ENCODE data around the gene KCNH1. TPM values are rescaled to one million over a fixed set of nuclear protein-coding genes. Genes with fewer than 3 reads are reported as not detected.

KCNH1 gene
- total and polyA plus RNA-seq, 2 experiments from 2014 or later = 0.71 to 1.8 TPM

- H3K4me1 ChIP-seq (ENCODE audit: insufficient read depth) = no peaks in the 10 kb centered on the region
- no peaks in the 10 kb centered on the region for H3K27me3 ChIP-seq (replicated peaks; ENCODE audit: insufficient read depth)
- no peak overlapping the region for H3K9ac ChIP-seq
- H3K27ac ChIP-seq = no peak overlapping the region
- WGBS, 2 experiments (ENCODE audit: low coverage in 1 of 2, low lambda C conversion rate in 2 of 2, missing lambda C conversion rate in 2 of 2) = 47 to 55% methylated on average over 3 of the region's 3 CpGs
- H2AFZ ChIP-seq = no peak overlapping the region
- no peak overlapping the region for H3K4me2 ChIP-seq (ENCODE audit: unreplicated experiment)
- no peak overlapping the region for H3K4me3 ChIP-seq
- no peaks in the 10 kb centered on the region for H3K36me3 ChIP-seq (ENCODE audit: low read depth)
- H3F3A ChIP-seq (ENCODE audit: insufficient read depth) = no peaks in the 10 kb centered on the region
- DNase-seq = no peak
- in situ Hi-C loops (cut with MboI) = no loop called here
- H3K79me2 ChIP-seq (ENCODE audit: insufficient read depth) = no peaks in the 10 kb centered on the region
- no peaks in the 10 kb centered on the region for H3K9me3 ChIP-seq (ENCODE audit: low read depth)
- H4K20me1 ChIP-seq (ENCODE audit: insufficient read depth) = no peaks in the 10 kb centered on the region
- no peaks in the 10 kb centered on the region for H3K9me2 ChIP-seq (ENCODE audit: insufficient read depth)
- TF ChIP-seq EZH2 (IDR thresholded peaks at IDR 0.05; ENCODE audit: insufficient read depth, poor library complexity, severe bottlenecking) = no peak
- no peak for TF ChIP-seq EZH2phosphoT487 (IDR thresholded peaks at IDR 0.05; ENCODE audit: insufficient read depth, low read depth)
Observed at GRCh38 chr1:210678306-210678705, 455.6 kb downstream of the KCNH1 start.

DNA sequence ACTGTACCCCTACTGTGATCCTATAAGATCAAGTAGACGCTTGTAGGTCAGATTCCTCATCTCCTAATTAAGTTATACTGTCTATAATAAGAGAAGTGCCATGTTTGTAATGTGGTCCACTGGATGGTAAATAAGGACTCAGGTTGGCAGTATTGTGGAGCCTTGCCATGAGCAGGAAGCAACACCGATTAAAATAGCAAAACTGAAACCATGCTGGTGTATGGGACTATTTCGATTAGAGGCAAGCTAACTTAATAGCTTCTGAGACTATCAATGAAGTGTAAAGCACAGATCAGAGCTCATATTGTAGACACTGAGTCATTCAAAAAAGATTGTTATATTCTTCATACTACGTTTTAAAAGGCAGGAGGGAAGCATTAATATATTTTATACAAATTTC lies 456.4 kb downstream of the KCNH1 start:
- H3K27ac ChIP-seq = no peak overlapping the region
- 21 to 23% methylated on average over 4 of the region's 4 CpGs for WGBS, 2 experiments (ENCODE audit: low coverage in 1 of 2, low lambda C conversion rate in 2 of 2, missing lambda C conversion rate in 2 of 2)
- no peaks in the 10 kb centered on the region for H3K79me2 ChIP-seq (ENCODE audit: insufficient read depth)
- no peaks in the 10 kb centered on the region for H3F3A ChIP-seq (ENCODE audit: insufficient read depth)
- no peak overlapping the region for H3K9ac ChIP-seq
- DNase-seq = no peak
- H3K9me3 ChIP-seq (ENCODE audit: low read depth) = no peaks in the 10 kb centered on the region
- H3K4me1 ChIP-seq (ENCODE audit: insufficient read depth) = no peaks in the 10 kb centered on the region
- no peak overlapping the region for H3K4me3 ChIP-seq
- H3K9me2 ChIP-seq (ENCODE audit: insufficient read depth) = no peaks in the 10 kb centered on the region
- TF ChIP-seq EZH2phosphoT487 (IDR thresholded peaks at IDR 0.05; ENCODE audit: insufficient read depth, low read depth) = no peak
- no peak for TF ChIP-seq EZH2 (IDR thresholded peaks at IDR 0.05; ENCODE audit: insufficient read depth, poor library complexity, severe bottlenecking)
- no peak overlapping the region for H3K4me2 ChIP-seq (ENCODE audit: unreplicated experiment)
- H3K27me3 ChIP-seq (replicated peaks; ENCODE audit: insufficient read depth) = no peaks in the 10 kb centered on the region
- no peak overlapping the region for H2AFZ ChIP-seq
- H3K36me3 ChIP-seq (ENCODE audit: low read depth) = no peaks in the 10 kb centered on the region
- no peaks in the 10 kb centered on the region for H4K20me1 ChIP-seq (ENCODE audit: insufficient read depth)
- in situ Hi-C loops (cut with MboI) = no loop called here

GRCh38 chr1:210676539-210676938 lies 457.4 kb downstream of the KCNH1 start:
- Histone ChIP-seq H2AFZ (no peak overlapping the region), H4K20me1 (ENCODE audit: insufficient read depth) (no peaks in the 10 kb centered on the region), H3F3A (ENCODE audit: insufficient read depth) (no peaks in the 10 kb centered on the region), H3K4me3 (no peak overlapping the region), H3K79me2 (ENCODE audit: insufficient read depth) (no peaks in the 10 kb centered on the region), H3K9me3 (ENCODE audit: low read depth) (no peaks in the 10 kb centered on the region), H3K27ac (no peak overlapping the region), H3K27me3 (replicated peaks; ENCODE audit: insufficient read depth) (no peaks in the 10 kb centered on the region), H3K9ac (no peak overlapping the region), H3K36me3 (ENCODE audit: low read depth) (no peaks in the 10 kb centered on the region), H3K4me1 (ENCODE audit: insufficient read depth) (no peaks in the 10 kb centered on the region), H3K4me2 (ENCODE audit: unreplicated experiment) (no peak overlapping the region), H3K9me2 (ENCODE audit: insufficient read depth) (no peaks in the 10 kb centered on the region)
- WGBS, 2 experiments (ENCODE audit: low coverage in 1 of 2, low lambda C conversion rate in 2 of 2, missing lambda C conversion rate in 2 of 2) = 45 to 58% methylated on average over 3 of the region's 3 CpGs
- no peak for DNase-seq
- TF ChIP-seq EZH2 (IDR thresholded peaks at IDR 0.05; ENCODE audit: insufficient read depth, poor library complexity, severe bottlenecking) (no peak), EZH2phosphoT487 (IDR thresholded peaks at IDR 0.05; ENCODE audit: insufficient read depth, low read depth) (no peak)
- in situ Hi-C loops (cut with MboI) = no loop called here

GRCh38 chr1:210674151-210674550 lies 459.8 kb downstream of the KCNH1 start:
- no peak overlapping the region for H3K4me3 ChIP-seq
- H3K27ac ChIP-seq = no peak overlapping the region
- no peaks in the 10 kb centered on the region for H3K27me3 ChIP-seq (replicated peaks; ENCODE audit: insufficient read depth)
- H2AFZ ChIP-seq = no peak overlapping the region
- 16 to 27% methylated on average over 3 of the region's 3 CpGs for WGBS, 2 experiments (ENCODE audit: low coverage in 1 of 2, low lambda C conversion rate in 2 of 2, missing lambda C conversion rate in 2 of 2)
- H3K4me1 ChIP-seq (ENCODE audit: insufficient read depth) = no peaks in the 10 kb centered on the region
- H3K9me3 ChIP-seq (ENCODE audit: low read depth) = no peaks in the 10 kb centered on the region
- TF ChIP-seq EZH2phosphoT487 (IDR thresholded peaks at IDR 0.05; ENCODE audit: insufficient read depth, low read depth) = no peak
- no peak for TF ChIP-seq EZH2 (IDR thresholded peaks at IDR 0.05; ENCODE audit: insufficient read depth, poor library complexity, severe bottlenecking)
- no peak for DNase-seq
- no peaks in the 10 kb centered on the region for H4K20me1 ChIP-seq (ENCODE audit: insufficient read depth)
- H3K9ac ChIP-seq = no peak overlapping the region
- in situ Hi-C loops (cut with MboI) = no loop called here
- no peaks in the 10 kb centered on the region for H3F3A ChIP-seq (ENCODE audit: insufficient read depth)
- H3K4me2 ChIP-seq (ENCODE audit: unreplicated experiment) = no peak overlapping the region
- no peaks in the 10 kb centered on the region for H3K79me2 ChIP-seq (ENCODE audit: insufficient read depth)
- H3K9me2 ChIP-seq (ENCODE audit: insufficient read depth) = no peaks in the 10 kb centered on the region
- H3K36me3 ChIP-seq (ENCODE audit: low read depth) = no peaks in the 10 kb centered on the region

DNA sequence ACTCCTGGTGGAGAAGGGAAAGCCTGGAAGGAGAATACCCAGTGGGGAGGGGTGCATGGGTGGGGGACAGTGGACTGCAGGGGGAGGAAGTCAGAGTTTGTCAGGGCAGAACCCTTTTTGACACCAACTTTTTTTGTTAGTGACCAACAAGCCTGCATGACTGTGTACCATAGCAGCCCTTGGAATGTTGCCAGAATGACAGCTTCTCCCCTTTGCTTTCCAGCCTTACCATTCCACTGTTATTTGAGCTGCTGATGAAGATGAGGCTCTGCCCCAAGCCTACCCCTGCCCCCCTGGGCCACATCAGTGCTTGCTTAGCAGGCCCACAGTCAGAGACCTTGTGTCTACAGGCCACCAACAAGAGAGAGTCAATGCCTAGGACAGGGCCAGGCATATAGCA lies 464.0 kb downstream of the KCNH1 start:
- in situ Hi-C loops (cut with MboI) = no loop called here
- H3K9ac ChIP-seq = no peak overlapping the region
- no peak overlapping the region for H3K27ac ChIP-seq
- H3K4me2 ChIP-seq (ENCODE audit: unreplicated experiment) = no peak overlapping the region
- H3K27me3 ChIP-seq (replicated peaks; ENCODE audit: insufficient read depth) = no peaks in the 10 kb centered on the region
- TF ChIP-seq EZH2phosphoT487 (IDR thresholded peaks at IDR 0.05; ENCODE audit: insufficient read depth, low read depth) = no peak
- no peak for TF ChIP-seq EZH2 (IDR thresholded peaks at IDR 0.05; ENCODE audit: insufficient read depth, poor library complexity, severe bottlenecking)
- no peaks in the 10 kb centered on the region for H3F3A ChIP-seq (ENCODE audit: insufficient read depth)
- no peaks in the 10 kb centered on the region for H3K9me2 ChIP-seq (ENCODE audit: insufficient read depth)
- H3K79me2 ChIP-seq (ENCODE audit: insufficient read depth) = no peaks in the 10 kb centered on the region
- H3K36me3 ChIP-seq (ENCODE audit: low read depth) = no peaks in the 10 kb centered on the region
- no peaks in the 10 kb centered on the region for H4K20me1 ChIP-seq (ENCODE audit: insufficient read depth)
- H3K9me3 ChIP-seq (ENCODE audit: low read depth) = no peaks in the 10 kb centered on the region
- H3K4me1 ChIP-seq (ENCODE audit: insufficient read depth) = no peaks in the 10 kb centered on the region
- peak; percentile 15 for DNase-seq
- no peak overlapping the region for H2AFZ ChIP-seq
- no peak overlapping the region for H3K4me3 ChIP-seq

Data from GM23248 (cell line).